Endothelial cell of umbilical vein (primary cell): ENCODE results near the gene COL6A2. TPM values are rescaled to one million over a fixed set of nuclear protein-coding genes. Genes with fewer than 3 reads are reported as not detected.
A peak's percentile ranks its signal among the peaks of the same experiment; 100 is the strongest.
"Not testable (repeated sequence)": the region's sequence is repeated elsewhere in the genome, so short reads cannot be mapped to it uniquely, and the experiment has no call there.

ENCODE experiments used
- BruUV-seq: library from RNA; stranded (reverse); fragments of 400-500 nt; replicated peaks from 2 replicates; lab custom pipeline; 2021; lab: Mats Ljungman, UMichigan
- CTCF ChIA-PET: fragments of 300-600, 350-600 bp; sonication (Branson Sonifier 250); formaldehyde crosslinking; loops from one replicate; lab custom pipeline; 2021; ENCODE audit warnings: antibody characterized with exemption, inconsistent platforms; lab: Charles Lee
- POLR2A ChIA-PET: fragments of 300-600, 350-600 bp; sonication (Branson Sonifier 250); formaldehyde crosslinking; loops from one replicate; lab custom pipeline; 2021; ENCODE audit warnings: antibody characterized with exemption, inconsistent platforms; lab: Charles Lee
- DNase-seq: peaks from one replicate; pipeline ENCODE4 v3.0.0-alpha.2; 2011; ENCODE audit warnings: low read depth, low spot score
- FAIRE-seq: peaks from 2 replicates; lab custom pipeline; 2011; peaks lifted over from hg19 to GRCh38; lab: Jason Lieb, UNC
- H2AFZ ChIP-seq: 2 replicates; pipeline ENCODE4 v1.6.0; 2012; ENCODE audit warnings: low read depth, low read length, control low read depth, inconsistent platforms
- H3K27ac ChIP-seq: 2 replicates; pipeline ENCODE4 v1.5.1; 2011; ENCODE audit warnings: low read depth, mild to moderate bottlenecking, control low read depth, low read length, moderate library complexity; ENCODE audit not compliant: insufficient read depth
- H3K27me3 ChIP-seq, 2 experiments: 2 replicates each; pipeline versions ENCODE4 v1.6.0 to v1.6.1; 2011; ENCODE audit warnings: low read length in 2 of 2, mixed read lengths in 1 of 2; ENCODE audit not compliant: control insufficient read depth in 2 of 2, insufficient read depth in 2 of 2
- H3K36me3 ChIP-seq, 2 experiments: 2 replicates in 1 of 2; 3 replicates in 1 of 2; pipeline ENCODE4 v1.5.1; 2011; ENCODE audit warnings: low read length in 2 of 2, mild to moderate bottlenecking in 1 of 2, moderate library complexity in 1 of 2; ENCODE audit not compliant: control insufficient read depth in 2 of 2, insufficient read depth in 2 of 2; ENCODE audit errors: extremely low read depth in 1 of 2
- H3K4me1 ChIP-seq: 3 replicates; pipeline ENCODE4 v1.5.1; 2011; ENCODE audit warnings: mild to moderate bottlenecking, low read length; ENCODE audit not compliant: control insufficient read depth, insufficient read depth; ENCODE audit errors: extremely low read depth
- H3K4me2 ChIP-seq: 2 replicates; pipeline ENCODE4 v1.6.1; 2011; ENCODE audit warnings: low read length, control low read depth, mixed read lengths; ENCODE audit not compliant: insufficient read depth
- H3K4me3 ChIP-seq, 3 experiments: fragments of 200-600 bp in 1 of 3; sonication (generic), shearing (Covaris generic) in 1 of 3; replicated peaks in 1 of 3; 2 replicates each; pipeline ENCODE4 v1.5.1; 2011 to 2016; ENCODE audit warnings: control low read depth in 3 of 3, low read length in 3 of 3, mild to moderate bottlenecking in 2 of 3, inconsistent platforms in 1 of 3, low read depth in 1 of 3, moderate library complexity in 1 of 3; ENCODE audit not compliant: insufficient read depth in 1 of 3
- H3K79me2 ChIP-seq: 2 replicates; pipeline ENCODE4 v1.6.0; 2012; ENCODE audit warnings: low read length, inconsistent platforms; ENCODE audit not compliant: control insufficient read depth, insufficient read depth
- H3K9ac ChIP-seq: replicated peaks from 2 replicates; pipeline ENCODE3; 2011; ENCODE audit warnings: low read length, control low read depth; ENCODE audit not compliant: insufficient read depth; ENCODE audit errors: extremely low read depth
- H3K9me1 ChIP-seq: replicated peaks from 3 replicates; pipeline ENCODE4 v1.6.0; 2011; ENCODE audit warnings: mild to moderate bottlenecking, low read length; ENCODE audit not compliant: control insufficient read depth, insufficient read depth; ENCODE audit errors: extremely low read depth
- H3K9me3 ChIP-seq: replicated peaks from 2 replicates; pipeline ENCODE4 v1.5.1; 2012; ENCODE audit warnings: low read length, inconsistent platforms; ENCODE audit not compliant: control insufficient read depth, insufficient read depth
- H4K20me1 ChIP-seq: replicated peaks from 2 replicates; pipeline ENCODE3; 2011; ENCODE audit warnings: mild to moderate bottlenecking, low read length; ENCODE audit not compliant: control insufficient read depth, insufficient read depth; ENCODE audit errors: extremely low read depth
- CTCF ChIP-seq, 2 donors: IDR thresholded peaks; 1 replicate in 1 of 2; 2 replicates in 1 of 2; pipeline ENCODE4 v1.5.1; 2011; ENCODE audit warnings: low read length in 2 of 2, mild to moderate bottlenecking in 2 of 2, moderate library complexity in 2 of 2, control low read depth in 1 of 2, inconsistent platforms in 1 of 2, low read depth in 1 of 2; ENCODE audit not compliant: insufficient read depth in 1 of 2; ENCODE audit errors: extremely low read depth in 1 of 2
- FOS ChIP-seq: IDR thresholded peaks from 2 replicates; pipeline ENCODE4 v1.6.1; 2011; ENCODE audit warnings: mild to moderate bottlenecking, low read length, moderate library complexity, borderline replicate concordance; ENCODE audit not compliant: insufficient read depth
- GATA2 ChIP-seq: IDR thresholded peaks from 2 replicates; pipeline ENCODE4 v1.7.0; 2011; ENCODE audit warnings: low read depth, mild to moderate bottlenecking, moderate library complexity, mixed read lengths, low read length; ENCODE audit not compliant: insufficient read length, insufficient read depth
- JUN ChIP-seq: IDR thresholded peaks from 2 replicates; pipeline ENCODE4 v1.6.1; 2011; ENCODE audit warnings: borderline replicate concordance, low read depth; ENCODE audit not compliant: insufficient read length, insufficient read depth
- POLR2AphosphoS5 ChIP-seq: IDR thresholded peaks from 2 replicates; pipeline ENCODE4 v1.6.1; 2012; ENCODE audit warnings: low read depth, mild to moderate bottlenecking, control low read depth, low read length, moderate library complexity; ENCODE audit not compliant: insufficient read depth
- dilution Hi-C: fragments of 300-500 bp; cut with MboI; formaldehyde crosslinking; loops from one replicate; pipeline ENCODE4 v1.15.0; 2019; ENCODE audit warnings: low sequenced_read_pairs; ENCODE audit not compliant: extremely low pct_ligation_motif_present
- intact Hi-C: fragments of 100-400 bp; cut with micrococcal nuclease; formaldehyde crosslinking; loops from one replicate; pipeline ENCODE4 v1.10.0; 2022
- polyA plus RNA-seq, 4 experiments: library from polyadenylated mRNA; depleted of rRNA in 3 of 4; stranded (reverse) in 3 of 4; unstranded in 1 of 4; fragments of >200 nt; gene quantifications; 2 replicates each; pipeline versions ENCODE4 v1.2.1 to v1.2.3, GENCODE V29; 2011 to 2012; ENCODE audit warnings: missing spikeins in 1 of 4
- total RNA-seq: library from RNA; stranded (reverse); gene quantifications from 2 replicates; pipeline ENCODE4 v1.2.3, GENCODE V29; 2021

The COL6A2 gene
- total and polyA plus RNA-seq, 2 donors (not counting 3 experiments of a cell fraction or from before 2014, with no cell fraction given) = 3.4 to 6.1 TPM

- H3K27me3 ChIP-seq, H4K20me1 ChIP-seq, CTCF ChIA-PET, H3K4me2 ChIP-seq, H3K27ac ChIP-seq, H3K36me3 ChIP-seq, BruUV-seq, dilution Hi-C loops, H3K4me1 ChIP-seq, H3K9me3 ChIP-seq, H2AFZ ChIP-seq, POLR2A ChIA-PET, H3K79me2 ChIP-seq, H3K4me3 ChIP-seq, FAIRE-seq, H3K9ac ChIP-seq, H3K9me1 ChIP-seq: not testable (repeated sequence)
- DNase-seq = peak; percentile 37
- TF ChIP-seq CTCF (IDR thresholded peaks at IDR 0.05; ENCODE audit: extremely low read depth in 1 of 2, insufficient read depth in 1 of 2, low read depth in 1 of 2, low read length in 2 of 2) = peak; percentile 46 to 74
- intact Hi-C loops = loop anchor here (5.0 kb wide), 1 partner anchor 80 kb away; the partner anchor contains the start of gene LSS
Measured at GRCh38 chr21:46147429-46147828, 49.5 kb downstream of the COL6A2 start.

- Histone ChIP-seq H3K9ac (no peak overlapping the region), H3K4me2 (no peak overlapping the region), H4K20me1 (no peaks in the 10 kb centered on the region), H3K4me3 (no peak overlapping the region), H3K9me1 (no peaks in the 10 kb centered on the region), H3K36me3 (no peaks in the 10 kb centered on the region), H3K27me3 (no peaks in the 10 kb centered on the region), H2AFZ (no peak overlapping the region), H3K79me2 (no peaks in the 10 kb centered on the region), H3K27ac (no peak overlapping the region), H3K9me3 (no peaks in the 10 kb centered on the region), H3K4me1 (peaks cover 3% of the 10 kb centered on the region)
- CTCF ChIA-PET = no interaction called here
- dilution Hi-C loops = no loop called here
- no TSS peak for BruUV-seq
- intact Hi-C loops = loop anchor here (5.0 kb wide), 1 partner anchor 79 kb away; the partner anchor contains the start of gene LSS
- FAIRE-seq (no peak), DNase-seq (no peak)
- TF ChIP-seq POLR2AphosphoS5 = no peak
- TF ChIP-seq JUN = no peak
- no peak for TF ChIP-seq FOS
- no peak for TF ChIP-seq GATA2
- POLR2A ChIA-PET = no interaction called here
Measured at GRCh38 chr21:46148106-46148505, 50.2 kb downstream of the COL6A2 start.
